NCI-H748 treated with DMSO at 0.1 percent for 48 hours (cell line): ENCODE data around the gene FAHD1.

Source experiments
- DNase-seq: peaks from one replicate; lab custom pipeline; 2025; lab: John Stamatoyannopoulos, UW

The FAHD1 gene

GRCh38 chr16:1826691-1827573, at the start of gene FAHD1, which contains the start of gene HAGH:
FAHD1 (plus strand) TSS chr16:1827206; CDS start chr16:1827239, 33 bp downstream.
HAGH (minus strand) TSS chr16:1826825; CDS start chr16:1826787, 38 bp downstream.
- peak; percentile 75 for DNase-seq

DNA sequence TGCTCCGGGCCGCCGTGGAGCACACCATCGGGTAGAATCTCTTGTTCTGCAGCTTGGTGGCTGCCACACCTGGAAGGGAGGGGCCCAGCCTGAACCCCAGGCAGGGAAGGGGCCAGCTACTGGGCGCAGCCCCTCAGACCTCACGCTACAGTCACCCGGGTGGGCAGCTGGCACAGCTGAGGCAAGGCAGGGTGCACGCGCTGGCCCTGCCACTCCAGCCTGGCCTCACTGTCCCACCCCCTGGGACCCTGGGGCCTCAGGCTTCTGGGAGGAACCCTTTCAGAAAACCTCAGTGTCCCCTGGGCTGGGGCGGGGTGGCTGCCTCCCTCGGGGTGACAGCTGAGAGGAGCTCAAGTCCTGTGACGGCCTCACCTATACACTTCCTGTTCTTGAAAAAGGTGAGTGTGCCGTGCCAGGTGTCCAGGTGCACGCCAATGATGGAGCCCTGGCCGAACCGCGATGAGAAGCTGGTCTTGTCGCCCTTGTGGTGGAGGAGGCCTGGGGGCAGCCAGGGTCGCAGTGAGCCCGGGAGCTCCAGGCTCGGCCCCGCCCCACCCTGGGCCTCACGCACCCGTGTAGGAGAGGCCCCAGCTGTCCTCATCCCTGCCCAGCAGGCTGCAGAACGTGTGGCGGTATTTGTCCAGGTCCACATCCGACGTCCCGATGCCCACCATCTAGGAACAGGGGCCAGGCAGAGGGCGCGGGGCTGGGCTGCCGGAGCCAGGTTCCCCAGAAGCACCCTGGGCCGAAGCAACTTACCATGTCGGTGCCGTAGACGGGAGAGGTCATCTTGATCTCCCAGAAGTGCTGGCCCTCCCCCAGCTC, 49.4 kb upstream of the FAHD1 start:
- DNase-seq, result no peak

GRCh38 chr16:1778200-1779179, 48.5 kb upstream of the FAHD1 start:
- DNase-seq, result no peak

DNA sequence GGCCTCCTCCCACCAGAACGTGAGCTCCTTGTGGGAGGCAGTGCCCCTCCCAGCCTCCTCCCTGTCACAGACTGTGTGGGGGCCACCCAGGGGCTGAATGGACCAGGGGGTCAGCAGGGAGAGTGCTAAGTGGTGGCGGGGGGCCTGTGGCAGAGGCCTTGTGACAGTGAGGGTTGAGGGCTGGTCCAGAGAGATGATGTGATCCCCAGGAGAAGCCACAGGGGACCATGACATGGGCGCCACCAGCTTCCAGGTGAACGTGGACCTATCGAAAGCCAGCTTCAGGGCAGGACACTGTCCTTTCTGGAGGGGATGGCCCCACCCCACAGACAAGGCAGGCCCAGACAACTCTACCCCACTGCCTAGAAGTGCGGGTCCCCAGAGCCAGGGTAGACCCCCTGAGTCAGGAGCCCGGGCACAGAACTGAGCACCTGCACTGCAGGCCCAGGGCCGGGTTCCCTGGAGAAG, 47.7 kb upstream of the FAHD1 start:
- no peak for DNase-seq

DNA sequence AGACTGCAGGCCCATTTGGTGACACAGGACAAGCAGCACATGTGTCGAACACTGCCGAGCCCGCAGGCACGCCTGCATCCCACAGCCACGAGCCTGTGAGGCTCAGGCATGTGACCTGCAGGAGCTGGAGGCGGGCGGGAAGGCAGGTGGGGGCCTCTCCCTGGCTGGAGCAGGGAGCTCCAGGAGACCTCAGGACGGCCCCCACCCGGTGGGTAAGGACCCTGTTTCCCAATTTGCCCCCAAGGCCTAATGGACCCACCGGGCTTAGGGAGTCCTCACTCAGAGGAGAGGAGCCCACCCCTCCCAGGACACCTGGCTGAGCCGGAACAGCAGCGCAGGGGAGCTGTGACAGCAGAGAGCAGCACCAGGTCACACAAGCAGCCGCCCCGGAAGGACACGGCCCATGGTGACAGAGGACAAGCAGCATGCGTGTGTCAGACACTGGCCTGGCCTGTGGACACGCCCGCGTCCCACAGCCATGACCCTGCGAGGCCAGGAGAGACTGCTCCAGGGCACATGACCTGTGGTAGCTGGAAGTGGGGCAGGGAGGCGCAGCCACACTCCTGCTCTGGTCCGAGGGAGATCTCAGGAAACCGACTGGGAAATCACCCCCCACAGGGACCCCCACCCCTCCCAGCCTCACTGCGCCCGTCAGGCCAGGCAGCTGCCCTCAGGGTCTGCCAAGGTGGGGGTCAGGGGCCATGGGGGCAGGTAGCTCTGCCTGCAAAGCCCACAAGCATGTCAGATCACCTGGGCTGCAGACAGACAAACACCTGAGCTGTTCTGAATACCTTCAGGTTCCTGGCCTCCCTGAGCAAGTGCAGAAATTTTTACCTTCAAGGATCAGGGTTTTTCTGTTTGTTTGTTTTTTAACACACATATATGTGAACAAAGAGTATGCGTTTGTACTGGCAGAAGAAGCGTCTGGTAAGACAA, 47.0 kb upstream of the FAHD1 start:
- no peak for DNase-seq

- no peak for DNase-seq
These were observed 46.3 kb upstream of the FAHD1 start for GRCh38 chr16:1780677-1781072.

- no peak for DNase-seq
These were observed 45.8 kb upstream of the FAHD1 start for GRCh38 chr16:1781254-1781653.

- DNase-seq, result no peak
These were observed 45.1 kb upstream of the FAHD1 start for GRCh38 chr16:1781758-1782407.

DNA sequence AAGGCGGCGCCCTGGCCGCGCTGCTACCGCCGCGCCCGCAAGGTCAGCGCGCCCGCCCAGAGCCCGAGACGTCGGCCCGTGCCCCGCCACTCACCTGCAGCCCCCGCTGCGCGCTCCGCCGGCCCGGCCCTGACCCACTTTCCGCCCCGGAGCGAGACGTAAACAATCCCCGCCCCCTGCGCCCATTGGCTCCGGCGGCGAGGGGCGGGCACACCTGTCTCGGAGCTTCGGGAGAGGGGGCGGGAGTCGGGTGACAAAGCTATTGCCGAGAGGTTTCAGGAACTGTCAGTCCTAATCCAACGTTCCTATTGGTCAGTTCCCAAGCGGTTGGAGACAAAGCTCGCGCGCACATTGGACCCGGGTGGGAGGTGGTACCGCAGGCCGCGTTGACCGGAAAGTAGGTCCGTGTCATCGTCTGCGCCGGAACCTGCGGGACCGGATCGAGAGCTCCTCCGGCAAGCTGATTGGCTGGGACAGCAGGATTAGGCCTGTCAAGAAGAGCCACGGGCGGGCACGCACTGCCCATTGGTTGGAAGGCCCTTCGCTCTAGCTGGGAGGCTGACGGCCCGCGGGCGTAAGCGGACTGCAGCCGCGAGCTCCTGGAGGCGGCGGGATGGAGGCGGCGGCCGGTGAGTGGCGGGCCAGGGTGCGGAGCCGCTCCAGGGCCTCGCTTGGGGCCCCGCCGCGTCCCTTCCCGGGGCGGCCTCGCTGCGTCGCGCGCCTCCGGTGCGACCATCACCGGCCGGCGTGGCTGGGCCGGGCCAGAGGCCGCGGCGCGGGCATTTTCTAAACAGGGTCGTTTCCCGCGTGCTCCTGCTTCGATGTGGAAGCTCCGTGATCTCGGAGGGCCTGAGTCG, 44.4 kb upstream of the FAHD1 start, which contains the start of the genes NUBP2 and SPSB3:
Gene NUBP2, plus strand, starts transcription at position 553 of the 857 bp plus-strand sequence. Its CDS starts 61 bp downstream, at position 614.
Gene SPSB3, minus strand, starts transcription at position 164 of the 857 bp plus-strand sequence. CDS start 1,088 bp downstream, outside the sequence.
- peak; percentile 90 for DNase-seq

- DNase-seq, result no peak
These were observed 41.8 kb upstream of the FAHD1 start for GRCh38 chr16:1784977-1785845.

DNA sequence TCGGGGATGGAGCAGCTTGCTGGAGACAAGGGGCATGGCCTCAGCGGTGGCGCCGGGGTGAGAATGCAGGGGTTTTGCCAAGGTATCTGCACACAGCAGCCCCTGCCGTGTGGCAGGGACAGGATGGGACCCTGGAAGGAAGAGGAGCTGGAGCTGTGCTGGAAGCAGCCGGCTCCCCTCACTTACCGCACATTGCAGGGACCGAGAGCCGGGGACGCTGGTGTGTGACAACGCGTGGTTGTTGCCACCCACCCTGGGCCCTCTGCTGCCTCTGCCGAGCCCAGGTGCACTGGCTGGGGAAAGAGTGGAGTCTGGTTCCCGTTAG, 41.2 kb upstream of the FAHD1 start:
- no peak for DNase-seq

- DNase-seq, result no peak
These were observed 40.6 kb upstream of the FAHD1 start for GRCh38 chr16:1786242-1787055.

DNA sequence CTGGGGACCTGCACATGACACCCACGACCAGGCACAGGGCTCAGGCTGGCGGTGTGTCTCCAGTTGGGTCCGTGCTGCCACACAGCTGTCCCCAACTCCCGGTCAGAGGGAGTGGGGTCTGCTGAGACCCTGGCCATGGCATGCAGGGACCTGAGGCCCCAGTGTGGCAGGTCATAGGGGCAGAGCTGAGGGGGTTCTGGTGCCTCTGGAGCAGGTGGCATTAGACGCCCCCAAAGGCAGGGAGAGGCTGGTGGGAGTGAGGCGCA, 40.0 kb upstream of the FAHD1 start:
- no peak for DNase-seq

GRCh38 chr16:1787322-1788094, 39.5 kb upstream of the FAHD1 start:
- DNase-seq, result no peak

DNA sequence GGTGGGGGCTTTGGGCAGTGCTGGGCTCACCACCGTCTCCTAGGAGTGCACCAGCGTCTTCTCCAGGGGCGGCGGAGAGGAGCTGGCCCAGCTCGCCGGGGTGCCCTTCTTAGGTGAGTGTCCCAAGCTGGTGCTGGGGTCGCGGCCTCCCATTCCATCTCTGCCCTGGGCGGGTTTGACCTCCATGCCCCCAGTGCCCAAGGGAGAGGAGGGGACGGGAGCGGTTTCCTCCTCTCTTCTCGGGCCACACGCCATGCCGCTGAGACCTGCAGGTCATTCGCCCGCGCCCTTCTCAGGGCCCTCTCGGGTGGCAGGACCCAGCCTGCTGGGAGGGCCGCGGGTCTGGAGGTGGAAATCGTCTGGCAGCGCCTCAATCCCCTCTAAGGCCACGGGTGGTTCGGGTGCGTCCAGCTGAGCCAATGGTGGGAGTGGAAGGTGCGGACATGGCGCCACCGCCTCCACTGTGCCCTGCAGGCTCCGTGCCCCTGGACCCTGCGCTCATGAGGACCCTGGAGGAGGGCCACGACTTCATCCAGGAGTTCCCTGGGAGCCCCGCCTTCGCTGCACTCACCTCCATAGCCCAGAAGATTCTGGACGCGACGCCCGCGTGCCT, 38.8 kb upstream of the FAHD1 start:
- DNase-seq, result no peak

GRCh38 chr16:1788708-1789100, 38.3 kb upstream of the FAHD1 start:
- DNase-seq, result no peak
